ENCODE data around the gene FLYWCH1.

Gene FLYWCH1

GRCh38 chr16:2981177-2981898 lies 69.6 kb downstream of the FLYWCH1 start:
- H3K9ac ChIP-seq (ENCODE audit: low read depth, low read length), result peak overlapping the region; percentile 91
- H3K4me1 ChIP-seq (ENCODE audit: insufficient read depth, low read length), result peaks cover 27% of the 10 kb centered on the region
- no peaks in the 10 kb centered on the region for H3K9me3 ChIP-seq (ENCODE audit: insufficient read depth, low read depth, low read length)
- 14% methylated on average over 32 of the region's 33 CpGs for WGBS
- peak overlapping the region; percentile 69 for H3K4me3 ChIP-seq (ENCODE audit: low read length)
- no peaks in the 10 kb centered on the region for H3K27me3 ChIP-seq (ENCODE audit: insufficient read depth, low read length)
- peak overlapping the region; percentile 95 for H3K27ac ChIP-seq (ENCODE audit: low read depth, low read length)
- H3K36me3 ChIP-seq (ENCODE audit: insufficient read depth, low read length), result peaks cover 20% of the 10 kb centered on the region

GRCh38 chr16:2981899-2982250 lies 70.1 kb downstream of the FLYWCH1 start:
- Histone ChIP-seq H3K4me3 (ENCODE audit: low read length) (peak overlapping the region; percentile 69), H3K4me1 (ENCODE audit: insufficient read depth, low read length) (peaks cover 27% of the 10 kb centered on the region), H3K9me3 (ENCODE audit: insufficient read depth, low read depth, low read length) (no peaks in the 10 kb centered on the region), H3K27me3 (ENCODE audit: insufficient read depth, low read length) (no peaks in the 10 kb centered on the region), H3K9ac (ENCODE audit: low read depth, low read length) (peak overlapping the region; percentile 91), H3K36me3 (ENCODE audit: insufficient read depth, low read length) (peaks cover 15% of the 10 kb centered on the region), H3K27ac (ENCODE audit: low read depth, low read length) (peak overlapping the region; percentile 95)
- WGBS, result 4% methylated on average over 4 of the region's 4 CpGs

GRCh38 chr16:2982402-2982801 lies 70.7 kb downstream of the FLYWCH1 start:
- Histone ChIP-seq H3K9ac (ENCODE audit: low read depth, low read length) (no peak overlapping the region), H3K4me3 (ENCODE audit: low read length) (no peak overlapping the region), H3K27ac (ENCODE audit: low read depth, low read length) (peak overlapping the region; percentile 95), H3K36me3 (ENCODE audit: insufficient read depth, low read length) (peaks cover 10% of the 10 kb centered on the region), H3K4me1 (ENCODE audit: insufficient read depth, low read length) (peaks cover 27% of the 10 kb centered on the region), H3K27me3 (ENCODE audit: insufficient read depth, low read length) (no peaks in the 10 kb centered on the region), H3K9me3 (ENCODE audit: insufficient read depth, low read depth, low read length) (no peaks in the 10 kb centered on the region)
- WGBS, result 67% methylated on average over 5 of the region's 5 CpGs

- Histone ChIP-seq H3K27me3 (ENCODE audit: insufficient read depth, low read length) (no peaks in the 10 kb centered on the region), H3K36me3 (ENCODE audit: insufficient read depth, low read length) (no peaks in the 10 kb centered on the region), H3K9ac (ENCODE audit: low read depth, low read length) (no peak overlapping the region), H3K9me3 (ENCODE audit: insufficient read depth, low read depth, low read length) (no peaks in the 10 kb centered on the region), H3K4me3 (ENCODE audit: low read length) (no peak overlapping the region), H3K27ac (ENCODE audit: low read depth, low read length) (no peak overlapping the region), H3K4me1 (ENCODE audit: insufficient read depth, low read length) (peaks cover 27% of the 10 kb centered on the region)
- 16% methylated on average over 42 of the region's 42 CpGs for WGBS
Measured at GRCh38 chr16:2983706-2984136, 72.0 kb downstream of the FLYWCH1 start.

GRCh38 chr16:2985462-2985861 lies 73.7 kb downstream of the FLYWCH1 start:
- Histone ChIP-seq H3K9me3 (ENCODE audit: insufficient read depth, low read depth, low read length) (no peaks in the 10 kb centered on the region), H3K36me3 (ENCODE audit: insufficient read depth, low read length) (no peaks in the 10 kb centered on the region), H3K4me1 (ENCODE audit: insufficient read depth, low read length) (peaks cover 32% of the 10 kb centered on the region), H3K27me3 (ENCODE audit: insufficient read depth, low read length) (no peaks in the 10 kb centered on the region), H3K4me3 (ENCODE audit: low read length) (no peak overlapping the region), H3K27ac (ENCODE audit: low read depth, low read length) (no peak overlapping the region), H3K9ac (ENCODE audit: low read depth, low read length) (no peak overlapping the region)
- 92% methylated on average over 9 of the region's 9 CpGs for WGBS

GRCh38 chr16:2985893-2986355 lies 74.2 kb downstream of the FLYWCH1 start:
- H3K27ac ChIP-seq (ENCODE audit: low read depth, low read length), result no peak overlapping the region

GRCh38 chr16:2986623-2987188 lies 75.0 kb downstream of the FLYWCH1 start:
- H3K27me3 ChIP-seq (ENCODE audit: insufficient read depth, low read length), result no peaks in the 10 kb centered on the region
- H3K4me3 ChIP-seq (ENCODE audit: low read length), result no peak overlapping the region
- WGBS, result 90% methylated on average over 17 of the region's 17 CpGs
- H3K36me3 ChIP-seq (ENCODE audit: insufficient read depth, low read length), result no peaks in the 10 kb centered on the region
- H3K27ac ChIP-seq (ENCODE audit: low read depth, low read length), result no peak overlapping the region
- no peak overlapping the region for H3K9ac ChIP-seq (ENCODE audit: low read depth, low read length)
- no peaks in the 10 kb centered on the region for H3K9me3 ChIP-seq (ENCODE audit: insufficient read depth, low read depth, low read length)
- H3K4me1 ChIP-seq (ENCODE audit: insufficient read depth, low read length), result peaks cover 29% of the 10 kb centered on the region

More at GRCh38 chr16:2985893-2986355, 74.2 kb downstream of the FLYWCH1 start:
- H3K4me3 ChIP-seq (ENCODE audit: low read length), result no peak overlapping the region
- H3K9ac ChIP-seq (ENCODE audit: low read depth, low read length), result no peak overlapping the region
- no peaks in the 10 kb centered on the region for H3K9me3 ChIP-seq (ENCODE audit: insufficient read depth, low read depth, low read length)
- H3K27me3 ChIP-seq (ENCODE audit: insufficient read depth, low read length), result no peaks in the 10 kb centered on the region
- H3K36me3 ChIP-seq (ENCODE audit: insufficient read depth, low read length), result no peaks in the 10 kb centered on the region
- WGBS, result 92% methylated on average over 15 of the region's 15 CpGs
- peaks cover 35% of the 10 kb centered on the region for H3K4me1 ChIP-seq (ENCODE audit: insufficient read depth, low read length)

- no peaks in the 10 kb centered on the region for H3K27me3 ChIP-seq (ENCODE audit: insufficient read depth, low read length)
- H3K4me1 ChIP-seq (ENCODE audit: insufficient read depth, low read length), result peaks cover 23% of the 10 kb centered on the region
- H3K4me3 ChIP-seq (ENCODE audit: low read length), result no peak overlapping the region
- H3K9ac ChIP-seq (ENCODE audit: low read depth, low read length), result no peak overlapping the region
- no peaks in the 10 kb centered on the region for H3K9me3 ChIP-seq (ENCODE audit: insufficient read depth, low read depth, low read length)
- no peak overlapping the region for H3K27ac ChIP-seq (ENCODE audit: low read depth, low read length)
- 87% methylated on average over 9 of the region's 9 CpGs for whole genome bisulfite sequencing
- no peaks in the 10 kb centered on the region for H3K36me3 ChIP-seq (ENCODE audit: insufficient read depth, low read length)
Measured at GRCh38 chr16:2987286-2987685, 75.6 kb downstream of the FLYWCH1 start.

GRCh38 chr16:2987833-2988232 lies 76.1 kb downstream of the FLYWCH1 start:
- Histone ChIP-seq H3K27ac (ENCODE audit: low read depth, low read length) (no peak overlapping the region), H3K9ac (ENCODE audit: low read depth, low read length) (no peak overlapping the region), H3K4me3 (ENCODE audit: low read length) (no peak overlapping the region), H3K27me3 (ENCODE audit: insufficient read depth, low read length) (no peaks in the 10 kb centered on the region), H3K4me1 (ENCODE audit: insufficient read depth, low read length) (peaks cover 20% of the 10 kb centered on the region), H3K9me3 (ENCODE audit: insufficient read depth, low read depth, low read length) (no peaks in the 10 kb centered on the region), H3K36me3 (ENCODE audit: insufficient read depth, low read length) (no peaks in the 10 kb centered on the region)
- WGBS, result 70% methylated on average over 8 of the region's 8 CpGs

GRCh38 chr16:2988590-2989099 lies 76.9 kb downstream of the FLYWCH1 start:
- Histone ChIP-seq H3K4me1 (ENCODE audit: insufficient read depth, low read length) (peaks cover 16% of the 10 kb centered on the region), H3K27ac (ENCODE audit: low read depth, low read length) (no peak overlapping the region), H3K4me3 (ENCODE audit: low read length) (no peak overlapping the region), H3K27me3 (ENCODE audit: insufficient read depth, low read length) (no peaks in the 10 kb centered on the region), H3K36me3 (ENCODE audit: insufficient read depth, low read length) (no peaks in the 10 kb centered on the region), H3K9ac (ENCODE audit: low read depth, low read length) (no peak overlapping the region), H3K9me3 (ENCODE audit: insufficient read depth, low read depth, low read length) (no peaks in the 10 kb centered on the region)
- WGBS, result 57% methylated on average over 8 of the region's 8 CpGs

GRCh38 chr16:2990891-2991290 lies 79.2 kb downstream of the FLYWCH1 start:
- H3K4me3 ChIP-seq (ENCODE audit: low read length), result no peak overlapping the region
- 73% methylated on average over 10 of the region's 10 CpGs for WGBS
- no peaks in the 10 kb centered on the region for H3K27me3 ChIP-seq (ENCODE audit: insufficient read depth, low read length)
- no peak overlapping the region for H3K27ac ChIP-seq (ENCODE audit: low read depth, low read length)
- H3K9me3 ChIP-seq (ENCODE audit: insufficient read depth, low read depth, low read length), result no peaks in the 10 kb centered on the region
- H3K4me1 ChIP-seq (ENCODE audit: insufficient read depth, low read length), result peaks cover 16% of the 10 kb centered on the region
- no peak overlapping the region for H3K9ac ChIP-seq (ENCODE audit: low read depth, low read length)
- H3K36me3 ChIP-seq (ENCODE audit: insufficient read depth, low read length), result no peaks in the 10 kb centered on the region
